Keratinocyte (primary cell): ENCODE measurements around the gene ZPR1. TPM values are rescaled to one million over a fixed set of nuclear protein-coding genes. Genes with fewer than 3 reads are reported as not detected.

Source experiments
- DNase-seq: peaks from one replicate; pipeline ENCODE4 v3.0.0-alpha.2; 2011; ENCODE audit warnings: low read depth, missing footprints, low spot score
- FAIRE-seq: peaks from 2 replicates; lab custom pipeline; 2011; peaks lifted over from hg19 to GRCh38; lab: Jason Lieb, UNC
- H2AFZ ChIP-seq: 2 replicates; pipeline ENCODE4 v1.6.0; 2012; ENCODE audit warnings: low read length, control low read depth, inconsistent platforms; ENCODE audit not compliant: control insufficient read depth
- H3K27ac ChIP-seq: 2 replicates; pipeline ENCODE4 v1.5.1; 2011; ENCODE audit warnings: low read length; ENCODE audit not compliant: control insufficient read depth, insufficient read depth
- H3K27me3 ChIP-seq: 3 replicates; pipeline ENCODE4 v1.6.0; 2011; ENCODE audit warnings: low read length; ENCODE audit not compliant: control insufficient read depth, insufficient read depth; ENCODE audit errors: extremely low read depth
- H3K36me3 ChIP-seq, 2 experiments: 2 replicates in 1 of 2; 3 replicates in 1 of 2; pipeline ENCODE4 v1.5.1; 2011; ENCODE audit warnings: low read length in 2 of 2, mild to moderate bottlenecking in 1 of 2; ENCODE audit not compliant: control insufficient read depth in 2 of 2, insufficient read depth in 2 of 2; ENCODE audit errors: extremely low read depth in 1 of 2
- H3K4me1 ChIP-seq: 3 replicates; pipeline ENCODE4 v1.5.1; 2011; ENCODE audit warnings: low read length; ENCODE audit not compliant: control insufficient read depth, insufficient read depth; ENCODE audit errors: extremely low read depth
- H3K4me2 ChIP-seq: 3 replicates; pipeline ENCODE4 v1.6.0; 2011; ENCODE audit warnings: low read depth, low read length; ENCODE audit not compliant: control insufficient read depth, insufficient read depth; ENCODE audit errors: extremely low read depth
- H3K4me3 ChIP-seq, 3 experiments: fragments of 200-600 bp in 1 of 3; sonication (generic) in 1 of 3; 2 replicates in 2 of 3; 3 replicates in 1 of 3; pipeline ENCODE4 v1.5.1; 2011 to 2016; ENCODE audit warnings: low read length in 3 of 3, mild to moderate bottlenecking in 3 of 3, control low read depth in 2 of 3, inconsistent platforms in 1 of 3, low read depth in 1 of 3, mixed read lengths in 1 of 3, mixed run types in 1 of 3, moderate library complexity in 1 of 3; ENCODE audit not compliant: control insufficient read depth in 2 of 3, insufficient read depth in 2 of 3; ENCODE audit errors: extremely low read depth in 1 of 3
- H3K79me2 ChIP-seq: 2 replicates; pipeline ENCODE4 v1.6.0; 2012; ENCODE audit warnings: low read length; ENCODE audit not compliant: control insufficient read depth, insufficient read depth
- H3K9ac ChIP-seq: 3 replicates; pipeline ENCODE4 v1.6.0; 2011; ENCODE audit warnings: low read length; ENCODE audit not compliant: control insufficient read depth, insufficient read depth; ENCODE audit errors: extremely low read depth
- H3K9me1 ChIP-seq: 3 replicates; pipeline ENCODE4 v1.6.0; 2011; ENCODE audit warnings: low read length; ENCODE audit not compliant: control insufficient read depth, insufficient read depth; ENCODE audit errors: extremely low read depth
- H3K9me3 ChIP-seq: 2 replicates; pipeline ENCODE4 v1.5.1; 2012; ENCODE audit warnings: low read depth, low read length; ENCODE audit not compliant: control insufficient read depth
- H4K20me1 ChIP-seq: 3 replicates; pipeline ENCODE4 v1.6.0; 2011; ENCODE audit warnings: low read length; ENCODE audit not compliant: control insufficient read depth, insufficient read depth; ENCODE audit errors: extremely low read depth
- CTCF ChIP-seq, 3 experiments: IDR thresholded peaks in 1 of 3; conservative IDR thresholded peaks in 1 of 3; optimal IDR thresholded peaks in 1 of 3; 2 replicates in 2 of 3; 3 replicates in 1 of 3; pipeline versions ENCODE3 to v1.5.1; 2011; ENCODE audit warnings: low read length in 3 of 3, mild to moderate bottlenecking in 3 of 3, moderate library complexity in 2 of 3, control low read depth in 1 of 3, inconsistent platforms in 1 of 3; ENCODE audit not compliant: insufficient read depth in 2 of 3; ENCODE audit errors: extremely low read depth in 1 of 3
- EZH2 ChIP-seq: IDR thresholded peaks from one replicate; pipeline ENCODE4 v1.6.1; 2012; ENCODE audit warnings: inconsistent platforms, mild to moderate bottlenecking, low read length, moderate library complexity
- dilution Hi-C: fragments of 300-500 bp; cut with MboI; formaldehyde crosslinking; loops from one replicate; pipeline ENCODE4 v1.7.0; 2020; ENCODE audit warnings: low sequenced_read_pairs; ENCODE audit not compliant: extremely low pct_ligation_motif_present
- polyA plus RNA-seq, 5 experiments: library from polyadenylated mRNA; depleted of rRNA in 3 of 5; stranded (reverse) in 3 of 5; stranded (forward) in 1 of 5; unstranded in 1 of 5; fragments of >200 nt; gene quantifications; 1 replicate in 1 of 5; 2 replicates in 3 of 5; 3 replicates in 1 of 5; pipeline versions ENCODE4 v1.2.1 to v1.2.3, GENCODE V29; 2011 to 2012; ENCODE audit warnings: missing spikeins in 2 of 5, low read depth in 1 of 5, low replicate concordance in 1 of 5

The ZPR1 gene
- polyA plus RNA-seq, 1 donor (not counting 4 experiments of a cell fraction or from before 2014, with no cell fraction given), result 71.1 TPM

GRCh38 chr11:116793772-116794097, 5.9 kb upstream of the ZPR1 start:
- FAIRE-seq, result peak; percentile 32
- H3K27me3 ChIP-seq, result no peaks in the 10 kb centered on the region
- H3K4me1 ChIP-seq, result peaks cover 14% of the 10 kb centered on the region
- dilution Hi-C loops, result no loop called here
- no peak overlapping the region for H3K4me3 ChIP-seq
- no peak for TF ChIP-seq EZH2
- H3K9me1 ChIP-seq, result no peaks in the 10 kb centered on the region
- no peaks in the 10 kb centered on the region for H3K9me3 ChIP-seq
- no peaks in the 10 kb centered on the region for H4K20me1 ChIP-seq
- H3K9ac ChIP-seq, result no peak overlapping the region
- peak overlapping the region; percentile 71 for H2AFZ ChIP-seq
- H3K36me3 ChIP-seq, result no peaks in the 10 kb centered on the region
- no peak overlapping the region for H3K4me2 ChIP-seq
- no peak for DNase-seq
- no peak overlapping the region for H3K27ac ChIP-seq
- no peaks in the 10 kb centered on the region for H3K79me2 ChIP-seq

- H3K27ac ChIP-seq, result no peak overlapping the region
- H3K4me1 ChIP-seq, result peaks cover 19% of the 10 kb centered on the region
- H3K4me2 ChIP-seq, result peak overlapping the region; percentile 27
- H4K20me1 ChIP-seq, result no peaks in the 10 kb centered on the region
- no peak overlapping the region for H3K9ac ChIP-seq
- DNase-seq (peak; percentile 41), FAIRE-seq (peak; percentile 95)
- H3K4me3 ChIP-seq, result no peak overlapping the region
- H3K27me3 ChIP-seq, result no peaks in the 10 kb centered on the region
- TF ChIP-seq EZH2 (no peak), CTCF (optimal IDR thresholded peaks at IDR 0.05 in 1 of 3, IDR thresholded peaks at IDR 0.05 in 1 of 3, conservative IDR thresholded peaks at IDR 0.05 in 1 of 3; ENCODE audit: extremely low read depth in 1 of 3, insufficient read depth in 2 of 3, low read length in 3 of 3) (no peak)
- H3K9me1 ChIP-seq, result no peaks in the 10 kb centered on the region
- no peaks in the 10 kb centered on the region for H3K79me2 ChIP-seq
- dilution Hi-C loops, result no loop called here
- no peaks in the 10 kb centered on the region for H3K36me3 ChIP-seq
- H3K9me3 ChIP-seq, result no peaks in the 10 kb centered on the region
- peak overlapping the region; percentile 71 for H2AFZ ChIP-seq
These were observed 5.3 kb upstream of the ZPR1 start for GRCh38 chr11:116792869-116793771.
